Measurements from ENCODE around the gene GLYATL3. TPM values are rescaled to one million over a fixed set of nuclear protein-coding genes. Genes with fewer than 3 reads are reported as not detected.
A peak's percentile ranks its signal among the peaks of the same experiment; 100 is the strongest.

Gene GLYATL3
- total and polyA plus RNA-seq, 7 donors = not detected

- no peak overlapping the region for H3K27ac ChIP-seq
These were observed 51.5 kb downstream of the GLYATL3 start for GRCh38 chr6:49551078-49551865.

GRCh38 chr6:49551866-49552129, 52.1 kb downstream of the GLYATL3 start:
- DNase-seq = no peak
- 19 to 28% (median 27%) methylated on average over 2 of the region's 2 CpGs for WGBS, 3 donors
- Histone ChIP-seq H3K27ac (no peak overlapping the region), H3K27me3 (ENCODE audit: insufficient read depth in 3 of 3, low read length in 2 of 3) (peaks cover 0 to 36% (median 5%) of the 10 kb centered on the region in 3 donors), H3K36me3 (ENCODE audit: insufficient read depth in 1 of 2, low read depth in 1 of 2) (no peaks in the 10 kb centered on the region), H3K4me3 (peak overlapping the region; percentile 61), H3K9me3 (no peaks in the 10 kb centered on the region), H3K4me1 (no peaks in the 10 kb centered on the region)
- TF ChIP-seq CTCF (IDR thresholded peaks at IDR 0.05) = no peak
- no peak for ATAC-seq
- intact Hi-C loops (cut with DNase I) = no loop called here

More at GRCh38 chr6:49551078-49551865, 51.5 kb downstream of the GLYATL3 start:
- DNase-seq = no peak
- peak overlapping the region; percentile 61 for H3K4me3 ChIP-seq
- peak in 1 of 4 donors; percentile 40 for ATAC-seq
- intact Hi-C loops (cut with DNase I) = no loop called here
- peaks cover 0 to 36% (median 5%) of the 10 kb centered on the region in 3 donors for H3K27me3 ChIP-seq (ENCODE audit: insufficient read depth in 3 of 3, low read length in 2 of 3)
- H3K36me3 ChIP-seq (ENCODE audit: insufficient read depth in 1 of 2, low read depth in 1 of 2) = no peaks in the 10 kb centered on the region
- no peaks in the 10 kb centered on the region for H3K9me3 ChIP-seq
- WGBS, 3 donors = 1 to 2% (median 1%) methylated on average over 38 of the region's 38 CpGs
- no peak for TF ChIP-seq CTCF (IDR thresholded peaks at IDR 0.05)
- no peaks in the 10 kb centered on the region for H3K4me1 ChIP-seq

GRCh38 chr6:49552596-49552995, 52.9 kb downstream of the GLYATL3 start:
- Histone ChIP-seq H3K4me3 (no peak overlapping the region), H3K27me3 (ENCODE audit: insufficient read depth in 3 of 3, low read length in 2 of 3) (peaks cover 0 to 36% (median 5%) of the 10 kb centered on the region in 3 donors), H3K9me3 (no peaks in the 10 kb centered on the region), H3K36me3 (ENCODE audit: insufficient read depth in 1 of 2, low read depth in 1 of 2) (no peaks in the 10 kb centered on the region), H3K4me1 (no peaks in the 10 kb centered on the region), H3K27ac (no peak overlapping the region)
- intact Hi-C loops (cut with DNase I) = no loop called here
- ATAC-seq (no peak), DNase-seq (no peak)
- TF ChIP-seq CTCF (IDR thresholded peaks at IDR 0.05) = no peak
- 91 to 97% (median 93%) methylated on average over 2 of the region's 2 CpGs for WGBS, 3 donors

GRCh38 chr6:49553384-49553783, 53.7 kb downstream of the GLYATL3 start:
- Histone ChIP-seq H3K27ac (no peak overlapping the region), H3K9me3 (no peaks in the 10 kb centered on the region), H3K36me3 (ENCODE audit: insufficient read depth in 1 of 2, low read depth in 1 of 2) (no peaks in the 10 kb centered on the region), H3K4me3 (no peak overlapping the region), H3K27me3 (ENCODE audit: insufficient read depth in 3 of 3, low read length in 2 of 3) (peaks cover 0 to 36% (median 5%) of the 10 kb centered on the region in 3 donors), H3K4me1 (no peaks in the 10 kb centered on the region)
- no peak for TF ChIP-seq CTCF (IDR thresholded peaks at IDR 0.05)
- 46 to 83% (median 62%) methylated on average over 1 of the region's 1 CpG for WGBS, 3 donors
- ATAC-seq = no peak
- intact Hi-C loops (cut with DNase I) = no loop called here
- no peak for DNase-seq

DNA sequence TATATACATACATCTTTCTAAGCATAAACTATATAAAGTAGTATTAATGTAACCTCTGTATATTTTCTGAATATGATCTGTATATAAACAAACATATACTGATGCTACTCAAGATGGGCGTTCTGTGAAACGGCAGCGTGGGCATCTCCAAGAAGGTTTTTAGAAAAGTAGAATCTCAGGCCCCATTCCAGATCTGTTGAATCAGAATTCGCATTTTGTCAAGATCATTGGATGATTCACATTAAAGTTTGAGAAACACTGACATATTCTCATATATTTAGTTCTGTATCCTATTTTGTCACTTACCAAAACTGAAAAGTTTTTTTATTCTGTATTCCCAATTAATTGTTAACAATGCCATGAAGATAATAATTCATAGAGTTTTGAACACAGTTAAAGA, 56.2 kb downstream of the GLYATL3 start:
- Histone ChIP-seq H3K9me3 (no peaks in the 10 kb centered on the region), H3K27ac (no peak overlapping the region), H3K36me3 (ENCODE audit: insufficient read depth in 1 of 2, low read depth in 1 of 2) (no peaks in the 10 kb centered on the region), H3K4me1 (no peaks in the 10 kb centered on the region), H3K27me3 (ENCODE audit: insufficient read depth in 3 of 3, low read length in 2 of 3) (peaks cover 0 to 18% (median 3%) of the 10 kb centered on the region in 3 donors), H3K4me3 (no peak overlapping the region)
- WGBS, 3 donors = 70 to 73% (median 71%) methylated on average over 4 of the region's 4 CpGs
- DNase-seq = no peak
- ATAC-seq = no peak
- intact Hi-C loops (cut with DNase I) = no loop called here
- no peak for TF ChIP-seq CTCF (IDR thresholded peaks at IDR 0.05)
